ENCODE data around the gene LCN15.

The LCN15 gene

DNA sequence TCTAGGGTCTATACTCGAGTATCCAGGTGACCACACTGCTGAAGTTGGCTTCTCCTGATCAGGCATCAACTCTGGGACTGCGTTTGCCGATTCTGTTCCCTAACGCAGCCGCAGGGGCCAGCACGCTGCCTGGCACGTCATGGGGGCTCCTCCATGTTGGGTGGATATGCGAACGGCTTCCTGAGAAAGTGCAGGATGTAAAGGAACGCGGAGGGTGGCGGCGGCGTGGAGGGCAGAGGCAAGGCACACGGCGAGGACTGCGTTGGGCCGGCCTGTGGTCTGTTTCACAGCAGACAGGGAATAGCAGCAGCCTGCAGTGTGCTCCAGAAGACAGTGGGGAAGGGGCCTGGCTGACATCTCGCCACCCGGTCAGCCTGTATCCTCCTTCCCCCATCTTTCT is 25.4 kb downstream of the LCN15 start:
- DNase-seq = no peak

GRCh38 chr9:136735812-136736480 is 28.4 kb downstream of the LCN15 start:
- DNase-seq = no peak

GRCh38 chr9:136734837-136735496 is 29.4 kb downstream of the LCN15 start:
- no peak for DNase-seq

GRCh38 chr9:136733611-136734010 is 30.7 kb downstream of the LCN15 start:
- DNase-seq = no peak

DNA sequence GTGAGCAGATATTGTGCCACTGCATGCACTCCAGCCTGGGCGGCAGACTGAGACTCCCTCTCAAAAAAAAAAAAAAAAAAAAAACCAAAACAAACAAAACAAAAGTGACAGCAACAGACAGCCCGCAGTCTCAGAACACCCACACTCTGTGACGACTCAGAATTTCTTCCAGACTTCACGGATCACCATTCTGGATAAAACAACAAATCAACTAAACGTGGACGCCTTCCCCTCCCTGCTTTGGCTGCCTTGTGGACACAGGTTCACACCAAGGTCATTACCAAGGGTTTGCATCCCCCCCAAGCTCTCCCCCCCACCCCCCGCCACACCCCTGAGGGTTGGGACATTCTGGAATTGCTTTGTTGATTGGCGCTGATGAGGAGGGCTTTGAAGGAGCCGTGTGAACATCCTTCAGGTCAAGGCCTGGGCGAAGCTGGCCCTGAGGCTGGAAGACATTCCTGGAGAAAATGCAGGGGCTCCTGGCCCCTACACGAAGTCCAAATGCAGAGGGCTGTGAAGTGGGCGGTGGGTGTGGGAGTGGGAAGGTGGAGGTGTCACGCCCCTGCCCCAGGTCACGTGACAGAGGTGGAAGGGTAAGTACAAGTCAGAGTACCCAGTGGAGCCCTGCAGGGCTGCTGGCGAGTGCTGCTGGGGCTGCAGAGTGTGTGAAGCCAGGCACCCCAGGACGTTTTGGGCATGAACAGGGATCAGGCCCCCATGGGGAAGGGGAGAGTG is 31.7 kb downstream of the LCN15 start:
- DNase-seq = no peak

DNA sequence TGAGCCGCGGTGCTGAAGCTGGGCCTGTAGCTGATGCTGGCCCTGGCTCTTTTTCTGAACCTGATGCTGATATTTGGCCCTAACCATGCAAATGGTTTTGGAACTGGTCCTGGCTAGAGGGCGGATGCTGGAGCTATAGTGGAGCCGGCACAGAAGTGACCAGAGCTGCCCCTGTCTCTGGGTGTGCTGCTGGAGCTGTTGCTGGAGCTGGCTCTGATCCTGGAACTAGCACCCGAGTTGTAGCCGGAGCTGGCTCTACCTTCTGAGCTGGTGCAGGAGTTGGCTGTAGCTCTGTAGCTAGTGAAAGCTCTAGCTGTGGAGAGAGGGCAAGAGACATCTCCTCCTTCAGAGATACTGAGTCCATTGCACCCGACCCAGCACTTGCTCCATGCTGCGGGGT is 34.4 kb downstream of the LCN15 start:
- DNase-seq = no peak

DNA sequence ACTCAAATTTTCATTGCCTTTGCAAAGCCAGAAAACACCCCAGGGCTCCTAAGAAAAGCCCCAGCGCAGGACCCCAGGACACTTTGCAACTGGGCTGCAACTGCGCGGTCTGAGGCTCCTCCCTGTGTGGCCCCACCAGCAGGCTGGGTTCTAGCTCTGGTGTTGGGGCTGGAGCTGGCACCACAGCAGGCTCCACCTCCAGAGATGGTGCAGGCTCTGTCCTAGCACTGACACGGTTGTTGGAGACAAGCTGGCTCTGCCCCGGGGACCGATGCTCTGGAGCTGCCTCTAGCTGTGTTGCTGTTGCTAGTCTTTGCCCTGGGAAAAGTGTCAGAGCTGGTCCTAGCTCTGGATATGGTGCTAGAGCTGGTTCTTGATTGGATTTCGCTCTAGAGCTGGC is 35.2 kb downstream of the LCN15 start:
- DNase-seq = peak; percentile 75

GRCh38 chr9:136728548-136729123 is 35.7 kb downstream of the LCN15 start:
- DNase-seq = no peak

DNA sequence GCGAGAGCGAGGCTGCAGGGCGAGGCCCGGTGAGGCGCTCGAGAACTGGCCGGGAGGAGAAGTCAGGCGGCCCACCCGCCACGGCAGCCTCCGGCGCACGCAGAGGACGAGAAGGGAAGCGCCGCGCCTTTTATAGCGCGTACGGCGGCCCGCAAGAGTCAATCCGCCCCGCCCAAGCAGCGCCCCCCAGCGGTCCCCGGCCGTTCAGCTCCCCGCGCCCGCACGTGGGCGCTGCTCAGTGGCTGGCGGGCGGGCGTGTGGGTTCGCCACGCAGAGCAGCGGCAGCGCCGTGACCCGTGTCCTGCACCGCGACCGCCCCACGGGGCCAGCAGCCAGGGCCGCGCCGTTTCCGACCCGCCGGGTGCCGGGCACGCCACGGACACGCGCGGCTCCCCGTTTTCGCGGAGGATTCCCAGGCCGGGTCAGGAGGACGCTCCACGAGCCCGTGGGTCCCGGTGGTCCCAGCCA is 36.2 kb downstream of the LCN15 start:
- DNase-seq = peak; percentile 85

- peak; percentile 84 for DNase-seq
Observed at GRCh38 chr9:136726631-136727191, 37.6 kb downstream of the LCN15 start.

DNA sequence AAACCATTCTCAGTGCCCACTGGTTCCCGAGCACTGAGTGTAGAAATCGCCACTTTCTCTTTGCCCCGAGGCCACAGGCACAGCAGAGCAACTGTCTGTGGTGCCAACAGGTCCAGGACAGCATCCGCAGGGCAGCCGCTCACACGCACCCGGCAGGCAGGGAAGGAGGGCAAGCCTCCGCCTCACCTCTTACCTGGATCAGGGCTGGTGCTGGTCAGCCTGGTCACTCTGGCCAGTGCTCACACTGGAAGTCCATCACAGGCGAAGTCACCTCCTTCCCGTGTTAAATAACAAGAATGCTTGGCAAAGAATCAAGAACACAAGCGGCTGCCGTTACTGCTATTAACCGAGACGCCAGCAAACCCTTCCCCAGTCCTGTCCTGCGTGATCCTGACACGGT is 38.2 kb downstream of the LCN15 start:
- no peak for DNase-seq

GRCh38 chr9:136725612-136726011 is 38.7 kb downstream of the LCN15 start:
- DNase-seq = no peak

GRCh38 chr9:136724772-136725171 is 39.5 kb downstream of the LCN15 start:
- DNase-seq = no peak

DNA sequence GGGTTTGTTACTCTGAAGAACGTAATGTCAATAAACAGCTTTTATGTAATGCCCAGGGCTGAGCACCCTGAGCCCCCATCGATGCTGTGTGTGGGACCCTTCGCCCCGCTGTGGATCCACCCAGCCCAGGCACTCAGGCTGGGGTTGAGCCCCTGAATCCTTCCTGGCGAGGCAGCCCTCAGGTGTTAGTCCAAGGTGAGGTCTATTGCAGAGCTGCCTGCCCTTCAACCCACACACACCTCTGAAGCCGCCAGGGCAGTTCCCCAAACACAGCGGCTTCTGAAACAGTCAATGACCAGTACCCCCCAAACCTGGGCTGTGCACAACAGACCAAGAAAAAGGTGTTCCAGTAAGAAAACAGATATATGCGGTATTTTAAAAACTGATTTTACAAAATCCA is 40.3 kb downstream of the LCN15 start:
- no peak for DNase-seq

GRCh38 chr9:136723362-136723976 is 40.8 kb downstream of the LCN15 start:
- DNase-seq = no peak

- DNase-seq = peak; percentile 33
Observed at GRCh38 chr9:136722969-136723356, 41.4 kb downstream of the LCN15 start.

DNA sequence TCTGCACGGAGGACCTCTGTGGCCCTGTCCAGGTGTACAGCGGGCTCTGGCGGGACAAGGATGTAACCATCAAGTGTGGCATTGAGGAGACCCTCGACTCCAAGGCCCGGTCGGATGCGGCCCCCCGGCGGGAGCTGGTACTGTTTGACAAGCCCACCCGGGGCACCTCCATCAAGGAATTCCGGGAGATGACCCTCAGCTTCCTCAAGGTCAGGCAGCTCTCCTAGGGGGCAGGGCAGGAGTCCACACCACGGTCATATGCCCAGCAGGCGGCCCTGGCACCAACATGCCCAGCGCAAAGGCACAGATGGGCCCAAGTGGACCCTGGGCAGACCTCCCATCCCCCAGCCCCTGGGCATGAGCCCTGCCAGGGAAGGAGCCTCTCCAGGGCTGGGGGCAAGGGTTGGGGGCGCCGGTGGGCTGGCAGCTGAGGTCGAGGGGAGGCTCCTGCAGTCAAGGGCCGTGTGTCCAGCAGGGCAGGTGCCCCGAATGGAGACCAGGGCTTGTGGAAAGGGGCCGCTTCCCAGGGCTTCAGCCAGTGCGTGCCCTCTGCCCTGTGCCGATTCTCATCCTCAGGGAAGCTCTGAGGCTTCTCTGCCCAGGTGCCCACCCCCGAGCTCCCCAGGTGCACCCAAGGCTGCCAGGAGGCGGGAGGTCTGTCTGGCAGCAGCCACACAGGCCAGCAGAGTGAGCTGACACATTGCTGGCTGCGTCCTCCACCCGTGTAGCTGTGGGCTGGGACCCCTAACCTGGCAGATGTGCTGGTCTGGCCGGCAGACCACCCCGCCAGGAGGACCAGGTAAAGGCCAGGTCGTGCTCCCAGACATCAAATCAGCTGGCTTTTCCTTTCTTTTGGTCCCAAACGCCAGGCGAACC is 42.0 kb downstream of the LCN15 start:
- no peak for DNase-seq

DNA sequence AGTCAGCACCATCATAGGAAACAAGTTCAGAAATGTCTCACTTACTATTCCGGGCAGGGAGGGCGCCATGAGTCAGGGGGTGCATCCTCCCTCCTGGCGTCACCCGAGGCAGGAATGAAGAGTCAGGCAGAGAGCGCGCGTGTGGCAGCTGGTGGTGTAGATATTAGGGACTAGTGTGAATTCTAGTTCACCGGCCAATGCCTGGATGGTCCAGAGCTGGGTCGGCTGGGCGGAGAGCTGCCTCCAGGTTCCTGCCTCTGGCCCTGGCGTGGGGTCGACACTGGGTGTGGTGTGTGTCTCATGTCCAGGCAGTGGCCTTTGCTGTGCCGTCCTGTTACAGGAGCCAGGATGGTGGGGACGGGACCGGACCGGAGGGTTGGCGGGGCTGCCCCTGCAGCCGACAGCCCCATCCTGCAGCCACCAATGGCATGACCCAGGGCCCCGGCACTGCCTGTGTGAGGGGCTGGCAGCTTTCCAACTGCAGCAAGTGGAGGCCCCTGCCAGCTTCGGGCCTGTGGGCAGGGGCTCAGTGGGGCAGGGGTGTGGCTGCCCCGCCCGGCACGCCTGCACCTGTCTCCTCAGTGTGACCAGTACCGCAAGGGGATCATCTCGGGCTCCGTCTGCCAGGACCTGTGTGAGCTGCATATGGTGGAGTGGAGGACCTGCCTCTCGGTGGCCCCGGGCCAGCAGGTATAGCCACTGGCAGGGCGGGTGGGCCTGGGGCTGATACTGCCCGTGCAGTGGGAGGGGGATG is 42.8 kb downstream of the LCN15 start:
- peak; percentile 37 for DNase-seq

GRCh38 chr9:136720898-136721338 is 43.4 kb downstream of the LCN15 start:
- DNase-seq = no peak

GRCh38 chr9:136720251-136720897 is 43.9 kb downstream of the LCN15 start:
- DNase-seq = no peak
